Erythroblast (primary cell): Measurements from ENCODE around the gene TAF7L.

Experiments
- GATA1 ChIP-seq: IDR thresholded peaks from 2 replicates; pipeline ENCODE4 v1.6.1; 2011; ENCODE audit warnings: low read depth, mild to moderate bottlenecking, control low read depth, low read length, moderate library complexity
- POLR2A ChIP-seq: IDR thresholded peaks from 2 replicates; pipeline ENCODE4 v1.6.1; 2011; ENCODE audit warnings: mild to moderate bottlenecking, low read length

DNA sequence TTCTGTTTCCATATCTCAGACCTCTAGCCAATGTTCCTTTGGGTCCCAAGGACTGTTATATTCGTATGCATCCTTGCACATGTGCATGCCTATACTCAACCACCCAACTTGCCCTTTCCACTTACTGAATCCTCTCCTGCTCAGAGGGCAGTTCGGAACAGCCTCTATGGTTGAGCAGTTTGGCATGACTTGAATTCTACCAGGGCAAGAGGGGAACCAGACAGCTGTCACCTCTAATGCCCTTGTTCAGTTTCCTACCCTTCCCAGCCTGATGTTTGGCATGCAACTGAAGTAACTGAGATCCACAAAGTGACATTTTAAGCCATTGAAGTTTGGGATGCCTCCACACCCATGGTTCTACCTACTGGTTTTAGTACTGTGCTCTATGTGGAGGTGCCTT lies 54.1 kb downstream of the TAF7L start:
- no peak for TF ChIP-seq POLR2A
- TF ChIP-seq GATA1, result no peak
